GM12878 (cell line): ENCODE results near the gene PLXND1.
"Not testable (repeated sequence)": the region's sequence is repeated elsewhere in the genome, so short reads cannot be mapped to it uniquely, and the experiment has no call there.

Experiments used
- BRCA1 ChIP-seq: IDR thresholded peaks from 2 replicates; pipeline ENCODE4 v1.6.1; 2011; ENCODE audit warnings: low read depth, low read length, improper control_type of control experiment
- CHD2 ChIP-seq: IDR thresholded peaks from 2 replicates; pipeline ENCODE4 v1.6.1; 2011; ENCODE audit warnings: low read depth, low read length, improper control_type of control experiment, borderline replicate concordance
- CTCF ChIP-seq, 3 experiments: IDR thresholded peaks in 2 of 3; conservative IDR thresholded peaks in 1 of 3; 2 replicates each; pipeline ENCODE4 v1.5.1; 2011; ENCODE audit warnings: low read depth in 3 of 3, low read length in 3 of 3, mild to moderate bottlenecking in 3 of 3, control low read depth in 2 of 3, moderate library complexity in 2 of 3, inconsistent platforms in 1 of 3, mixed read lengths in 1 of 3; ENCODE audit not compliant: control insufficient read depth in 2 of 3, insufficient read depth in 1 of 3; ENCODE audit errors: extremely low read depth in 1 of 3
- IRF3 ChIP-seq: fragments of 450-650 bp; IDR thresholded peaks from 2 replicates; pipeline ENCODE4 v1.6.1; 2014; ENCODE audit warnings: mild to moderate bottlenecking
- POLR2AphosphoS5 ChIP-seq: IDR thresholded peaks from 2 replicates; pipeline ENCODE4 v1.6.1; 2011; ENCODE audit warnings: mild to moderate bottlenecking, low read length, inconsistent platforms
- REST ChIP-seq: IDR thresholded peaks from 2 replicates; pipeline ENCODE4 v1.6.1; 2012; ENCODE audit warnings: mild to moderate bottlenecking, low read depth, low read length
- WRNIP1 ChIP-seq: IDR thresholded peaks from 2 replicates; pipeline ENCODE4 v1.6.1; 2011; ENCODE audit warnings: low read depth, low read length, improper control_type of control experiment, borderline replicate concordance
- ZNF384 ChIP-seq: IDR thresholded peaks from 2 replicates; pipeline ENCODE4 v1.6.1; 2012; ENCODE audit warnings: low read depth, mild to moderate bottlenecking, low read length, improper control_type of control experiment, borderline replicate concordance
- ZNF592 ChIP-seq: fragments of 450-650 bp; IDR thresholded peaks from 2 replicates; pipeline ENCODE4 v1.6.1; 2017; ENCODE audit warnings: mild to moderate bottlenecking, moderate library complexity

GRCh38 chr3:129515108-129515820 is 91.2 kb downstream of the PLXND1 start:
- TF ChIP-seq ZNF592; IRF3; CTCF (IDR thresholded peaks at IDR 0.05 in 2 of 3, conservative IDR thresholded peaks at IDR 0.05 in 1 of 3; ENCODE audit: control insufficient read depth in 2 of 3, extremely low read depth in 1 of 3, insufficient read depth in 1 of 3, low read depth in 3 of 3, low read length in 3 of 3); CHD2; WRNIP1; POLR2AphosphoS5; ZNF384; REST; BRCA1: not testable (repeated sequence)
